GM13976 (cell line): ENCODE results near the gene ZDHHC20.

Source experiments
- DNase-seq: peaks from one replicate; pipeline ENCODE4 v3.0.0; 2012; ENCODE audit warnings: low spot score
- in situ Hi-C: fragments of 300-500 bp; cut with MboI; formaldehyde crosslinking; loops from one replicate; pipeline ENCODE4 v1.12.0; 2022; ENCODE audit warnings: low sequenced_read_pairs, mixed read lengths, inconsistent platforms; ENCODE audit not compliant: unreplicated experiment
- TF ChIP-seq, protein P1 (sequence below): IDR thresholded peaks from 2 replicates; pipeline ENCODE4 v1.5.1; 2012; ENCODE audit warnings: borderline replicate concordance, mild to moderate bottlenecking; ENCODE audit not compliant: insufficient read depth; ENCODE audit errors: extremely low read depth, missing control alignments, control extremely low read depth

Gene ZDHHC20, protein sequence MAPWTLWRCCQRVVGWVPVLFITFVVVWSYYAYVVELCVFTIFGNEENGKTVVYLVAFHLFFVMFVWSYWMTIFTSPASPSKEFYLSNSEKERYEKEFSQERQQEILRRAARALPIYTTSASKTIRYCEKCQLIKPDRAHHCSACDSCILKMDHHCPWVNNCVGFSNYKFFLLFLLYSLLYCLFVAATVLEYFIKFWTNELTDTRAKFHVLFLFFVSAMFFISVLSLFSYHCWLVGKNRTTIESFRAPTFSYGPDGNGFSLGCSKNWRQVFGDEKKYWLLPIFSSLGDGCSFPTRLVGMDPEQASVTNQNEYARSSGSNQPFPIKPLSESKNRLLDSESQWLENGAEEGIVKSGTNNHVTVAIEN

DNA sequence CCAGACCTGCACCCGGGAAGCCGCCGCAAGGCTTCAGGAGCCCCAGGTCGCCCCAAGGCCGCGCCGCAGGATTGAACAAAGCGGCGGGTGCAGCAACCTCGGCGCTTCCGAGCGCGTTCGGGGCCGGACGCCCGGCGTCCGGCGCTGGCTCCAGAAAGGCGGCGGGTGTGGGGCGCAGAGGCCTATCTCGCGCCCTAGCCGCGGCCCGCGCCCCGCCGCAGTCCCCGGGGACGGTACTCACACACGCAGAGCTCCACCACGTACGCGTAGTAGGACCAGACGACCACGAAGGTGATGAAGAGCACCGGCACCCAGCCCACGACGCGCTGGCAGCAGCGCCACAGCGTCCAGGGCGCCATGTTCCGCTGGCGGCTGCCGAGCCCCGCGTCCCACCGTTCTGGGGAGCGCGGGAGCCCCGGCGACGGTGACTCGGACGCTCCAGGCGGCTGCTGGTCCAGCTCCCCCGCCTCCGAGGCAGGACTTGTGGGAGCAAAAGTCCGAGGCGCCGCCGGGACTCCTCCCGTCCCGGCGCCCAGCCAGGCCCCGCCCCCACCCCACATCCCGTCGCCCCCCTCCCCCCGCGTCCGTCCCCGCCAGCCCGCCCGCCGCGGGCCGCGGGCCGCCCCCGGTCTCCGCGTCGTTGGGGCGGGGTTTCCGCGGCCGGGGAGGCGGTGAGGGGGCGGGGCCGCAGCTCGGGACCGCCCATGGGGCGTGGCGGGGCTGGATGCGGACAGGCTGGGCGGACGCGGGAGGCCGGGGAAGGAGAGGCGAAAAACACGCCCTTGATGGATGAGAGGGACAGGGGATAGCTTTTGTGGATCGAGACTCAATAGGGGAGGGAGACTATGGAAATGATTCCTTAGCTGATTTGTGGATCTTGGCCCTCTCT is at the start of gene ZDHHC20:
Gene ZDHHC20 (minus strand): TSS at position 491 of the 889 bp plus-strand sequence. CDS start 132 bp downstream, at position 359.
- in situ Hi-C loops: no loop called here
- TF ChIP-seq, protein P1, sequence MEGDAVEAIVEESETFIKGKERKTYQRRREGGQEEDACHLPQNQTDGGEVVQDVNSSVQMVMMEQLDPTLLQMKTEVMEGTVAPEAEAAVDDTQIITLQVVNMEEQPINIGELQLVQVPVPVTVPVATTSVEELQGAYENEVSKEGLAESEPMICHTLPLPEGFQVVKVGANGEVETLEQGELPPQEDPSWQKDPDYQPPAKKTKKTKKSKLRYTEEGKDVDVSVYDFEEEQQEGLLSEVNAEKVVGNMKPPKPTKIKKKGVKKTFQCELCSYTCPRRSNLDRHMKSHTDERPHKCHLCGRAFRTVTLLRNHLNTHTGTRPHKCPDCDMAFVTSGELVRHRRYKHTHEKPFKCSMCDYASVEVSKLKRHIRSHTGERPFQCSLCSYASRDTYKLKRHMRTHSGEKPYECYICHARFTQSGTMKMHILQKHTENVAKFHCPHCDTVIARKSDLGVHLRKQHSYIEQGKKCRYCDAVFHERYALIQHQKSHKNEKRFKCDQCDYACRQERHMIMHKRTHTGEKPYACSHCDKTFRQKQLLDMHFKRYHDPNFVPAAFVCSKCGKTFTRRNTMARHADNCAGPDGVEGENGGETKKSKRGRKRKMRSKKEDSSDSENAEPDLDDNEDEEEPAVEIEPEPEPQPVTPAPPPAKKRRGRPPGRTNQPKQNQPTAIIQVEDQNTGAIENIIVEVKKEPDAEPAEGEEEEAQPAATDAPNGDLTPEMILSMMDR: no peak
- DNase-seq: peak; percentile 98

DNA sequence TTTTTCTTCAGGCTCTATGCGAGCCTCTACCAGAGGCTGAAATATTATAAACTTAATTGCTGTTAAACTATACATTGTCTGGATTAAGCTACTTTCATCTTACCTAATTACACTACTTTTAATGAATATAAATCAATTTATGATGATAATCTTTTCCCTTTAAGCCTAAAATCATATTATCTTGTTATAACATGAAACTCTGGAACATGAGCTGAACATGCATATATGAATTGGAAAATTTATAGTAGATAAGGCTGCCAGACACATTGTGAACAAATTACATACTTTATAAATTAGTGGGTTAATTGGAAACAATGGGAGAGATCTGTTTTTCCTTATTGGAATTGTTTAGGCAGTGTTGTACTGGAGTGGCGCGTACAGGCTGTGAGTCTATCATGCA is 45.3 kb upstream of the ZDHHC20 start:
- TF ChIP-seq, protein P1: no peak
- in situ Hi-C loops: no loop called here
- DNase-seq: no peak

DNA sequence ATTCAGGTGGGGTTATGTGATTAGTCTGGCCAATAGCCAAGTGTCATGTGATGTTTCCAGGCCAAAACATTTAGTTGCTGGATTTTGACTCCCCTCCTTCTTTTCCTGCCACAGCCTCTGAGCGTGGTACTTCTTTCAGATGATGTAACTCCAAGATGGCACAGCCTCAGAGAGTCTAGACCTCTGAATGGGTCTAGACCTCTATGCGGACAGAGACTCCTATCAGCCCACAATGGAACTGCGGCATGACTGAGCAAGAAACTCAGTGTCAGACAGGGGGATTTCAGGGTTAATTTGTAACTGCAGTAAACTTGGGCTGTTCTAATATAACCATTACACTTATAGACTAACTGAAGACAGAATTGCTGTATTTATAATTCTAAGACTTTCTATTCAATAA is 42.6 kb upstream of the ZDHHC20 start:
- in situ Hi-C loops: no loop called here
- TF ChIP-seq, protein P1: no peak
- no peak for DNase-seq

DNA sequence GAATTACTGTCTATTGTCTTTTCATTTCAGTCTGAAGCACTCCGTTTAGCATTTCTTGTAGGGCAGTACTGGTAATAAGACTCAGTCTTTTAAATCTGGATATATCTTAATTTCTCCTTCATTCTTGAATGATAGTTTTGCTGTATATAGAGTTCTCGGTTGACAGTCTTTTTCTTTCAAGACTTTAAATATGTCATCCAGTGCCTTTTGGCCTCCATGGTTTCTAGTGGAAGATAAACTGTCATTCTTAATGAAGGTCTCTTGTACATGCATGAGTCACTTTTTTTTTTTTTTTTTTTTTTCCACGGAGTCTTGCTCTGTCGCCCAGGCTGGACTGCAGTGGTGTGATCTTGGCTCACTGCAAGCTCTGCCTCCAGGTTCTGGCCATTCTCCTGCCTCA is 27.2 kb upstream of the ZDHHC20 start:
- no peak for DNase-seq
- in situ Hi-C loops: loop anchor here (10.0 kb wide), 1 partner anchor 382 kb away; no protein-coding TSS in a partner anchor
- TF ChIP-seq, protein P1: no peak

DNA sequence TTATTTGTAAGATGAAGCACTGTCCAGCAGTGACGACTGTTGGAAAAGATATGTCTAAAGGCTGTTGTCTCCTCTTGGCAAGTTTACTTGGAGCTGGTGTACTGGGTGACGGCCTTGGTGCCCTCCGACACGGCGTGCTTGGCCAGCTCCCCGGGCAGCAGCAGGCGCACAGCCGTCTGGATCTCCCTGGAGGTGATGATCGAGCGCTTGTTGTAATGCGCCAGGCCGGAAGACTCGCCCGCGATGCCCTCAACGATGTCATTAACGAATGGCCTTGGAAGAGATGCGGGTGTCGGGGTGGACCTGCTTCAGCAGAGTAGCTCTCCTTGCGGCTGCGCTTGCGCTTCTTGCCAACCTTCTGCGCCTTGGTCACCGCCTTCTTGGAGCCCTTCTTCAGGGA is 24.6 kb upstream of the ZDHHC20 start:
- TF ChIP-seq, protein P1: no peak
- DNase-seq: no peak
- in situ Hi-C loops: loop anchor here (10.0 kb wide), 1 partner anchor 379 kb away; no protein-coding TSS in a partner anchor

DNA sequence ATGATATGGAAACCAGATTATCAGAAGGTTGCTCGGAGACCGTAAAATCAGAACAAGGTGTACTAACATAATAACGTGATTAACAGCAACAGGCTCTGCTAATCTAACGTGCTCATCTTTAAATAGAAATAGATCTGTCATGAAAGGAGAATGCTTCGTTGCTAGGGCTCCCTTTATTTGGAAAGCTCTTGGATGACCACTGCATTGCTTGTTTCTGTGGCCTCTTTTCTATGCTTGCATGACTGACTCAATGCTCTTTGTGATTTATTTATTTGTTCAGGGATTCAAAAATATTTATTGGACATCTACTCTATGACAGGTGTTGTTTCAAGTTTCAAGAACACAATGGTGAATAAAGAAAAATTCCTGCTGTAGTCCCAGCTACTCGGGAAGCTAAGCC is 22.3 kb upstream of the ZDHHC20 start:
- DNase-seq: no peak
- in situ Hi-C loops: loop anchor here (10.0 kb wide), 1 partner anchor 377 kb away; no protein-coding TSS in a partner anchor

More for the DNA sequence above, 22.3 kb upstream of the ZDHHC20 start:
- TF ChIP-seq, protein P1: no peak
